Gastrocnemius medialis (tissue), 4 donors: ENCODE results near the gene SMAD6.

Experiments
- POLR2A ChIP-seq, 2 donors: fragments of 450-650 bp; IDR thresholded peaks; one replicate each; pipeline ENCODE4 v1.6.1; 2017; ENCODE audit warnings: antibody characterized with exemption in 2 of 2, mild to moderate bottlenecking in 2 of 2, moderate library complexity in 2 of 2
- TF ChIP-seq, protein P1 (sequence below), 5 experiments: fragments of 450-650 bp in 3 of 5; fragments of 200-600 bp in 2 of 5; sonication (generic) in 2 of 5; IDR thresholded peaks in 4 of 5; conservative IDR thresholded peaks in 1 of 5; 1 replicate in 4 of 5; 2 replicates in 1 of 5; pipeline ENCODE4 v1.5.1; 2016 to 2019; ENCODE audit warnings: antibody characterized with exemption in 5 of 5, mild to moderate bottlenecking in 3 of 5, moderate library complexity in 3 of 5

DNA sequence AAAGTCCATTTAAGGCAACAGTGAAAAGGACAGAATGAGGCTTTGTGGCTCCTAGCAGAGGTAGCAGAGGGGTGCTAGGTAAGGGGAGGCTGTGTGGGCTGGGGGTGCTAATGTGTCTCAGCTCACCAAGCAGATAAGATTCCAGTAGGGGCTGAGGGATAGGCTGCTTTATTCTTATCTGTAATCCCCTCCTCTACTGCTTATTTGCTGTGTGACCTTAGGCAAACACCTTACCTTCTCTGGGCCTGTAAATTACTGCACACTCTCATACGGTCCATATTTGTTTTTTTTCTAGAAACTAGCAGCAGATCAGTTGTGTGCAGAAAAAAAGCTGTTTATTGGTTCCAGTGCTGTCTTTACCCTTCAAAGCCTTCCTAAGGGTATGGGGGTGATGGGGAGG lies 52.8 kb downstream of the SMAD6 start:
- TF ChIP-seq, protein P1, sequence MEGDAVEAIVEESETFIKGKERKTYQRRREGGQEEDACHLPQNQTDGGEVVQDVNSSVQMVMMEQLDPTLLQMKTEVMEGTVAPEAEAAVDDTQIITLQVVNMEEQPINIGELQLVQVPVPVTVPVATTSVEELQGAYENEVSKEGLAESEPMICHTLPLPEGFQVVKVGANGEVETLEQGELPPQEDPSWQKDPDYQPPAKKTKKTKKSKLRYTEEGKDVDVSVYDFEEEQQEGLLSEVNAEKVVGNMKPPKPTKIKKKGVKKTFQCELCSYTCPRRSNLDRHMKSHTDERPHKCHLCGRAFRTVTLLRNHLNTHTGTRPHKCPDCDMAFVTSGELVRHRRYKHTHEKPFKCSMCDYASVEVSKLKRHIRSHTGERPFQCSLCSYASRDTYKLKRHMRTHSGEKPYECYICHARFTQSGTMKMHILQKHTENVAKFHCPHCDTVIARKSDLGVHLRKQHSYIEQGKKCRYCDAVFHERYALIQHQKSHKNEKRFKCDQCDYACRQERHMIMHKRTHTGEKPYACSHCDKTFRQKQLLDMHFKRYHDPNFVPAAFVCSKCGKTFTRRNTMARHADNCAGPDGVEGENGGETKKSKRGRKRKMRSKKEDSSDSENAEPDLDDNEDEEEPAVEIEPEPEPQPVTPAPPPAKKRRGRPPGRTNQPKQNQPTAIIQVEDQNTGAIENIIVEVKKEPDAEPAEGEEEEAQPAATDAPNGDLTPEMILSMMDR (IDR thresholded peaks at IDR 0.05 in 4 of 5, conservative IDR thresholded peaks at IDR 0.05 in 1 of 5) = no peak
- TF ChIP-seq POLR2A (IDR thresholded peaks at IDR 0.05) = no peak
